SU-DHL-6 (cell line): ENCODE measurements around the gene GBA2.

Experiments
- H2AFZ ChIP-seq: fragments of 200-600 bp; sonication (generic); 2 replicates; pipeline ENCODE4 v1.6.1; 2014; ENCODE audit warnings: low read depth, mild to moderate bottlenecking, moderate library complexity, mixed read lengths, antibody characterized with exemption, low read length; ENCODE audit not compliant: severe bottlenecking
- H3F3A ChIP-seq: fragments of 200-600 bp; shearing (Covaris generic); 2 replicates; pipeline ENCODE4 v1.6.0; 2016; ENCODE audit warnings: antibody characterized with exemption, mild to moderate bottlenecking; ENCODE audit not compliant: insufficient read depth
- H3K27ac ChIP-seq: fragments of 200-600 bp; sonication (generic); 2 replicates; pipeline ENCODE4 v1.5.1; 2016; ENCODE audit warnings: low read depth, mild to moderate bottlenecking, low read length, moderate library complexity, mixed read lengths
- H3K27me3 ChIP-seq: fragments of 200-600 bp; sonication (generic), shearing (Covaris generic); 2 replicates; pipeline ENCODE4 v1.6.0; 2014; ENCODE audit warnings: mild to moderate bottlenecking, low read length
- H3K36me3 ChIP-seq: fragments of 200-600 bp; sonication (generic); 2 replicates; pipeline ENCODE4 v1.6.1; 2014; ENCODE audit warnings: mild to moderate bottlenecking, low read length, mixed read lengths
- H3K4me2 ChIP-seq: fragments of 300-600, 200-600 bp; shearing (Covaris generic), sonication (generic); 2 replicates; pipeline ENCODE4 v1.6.0; 2014; ENCODE audit warnings: low read length, low read depth, mild to moderate bottlenecking; ENCODE audit not compliant: poor library complexity, severe bottlenecking
- H3K4me3 ChIP-seq: fragments of 200-600 bp; sonication (generic); 2 replicates; pipeline ENCODE4 v1.5.1; 2014; ENCODE audit warnings: antibody characterized with exemption, low read length, mild to moderate bottlenecking, mixed read lengths; ENCODE audit not compliant: insufficient read depth, poor library complexity, severe bottlenecking
- H3K79me2 ChIP-seq: fragments of 200-600 bp; sonication (generic); 2 replicates; pipeline ENCODE4 v1.6.1; 2014; ENCODE audit warnings: mild to moderate bottlenecking, low read length, moderate library complexity; ENCODE audit not compliant: insufficient read depth
- H3K9ac ChIP-seq: fragments of 200-600 bp; sonication (generic); 2 replicates; pipeline ENCODE4 v1.7.0; 2014; ENCODE audit warnings: mild to moderate bottlenecking, low read length
- H3K9me2 ChIP-seq: fragments of 200-600 bp; sonication (generic); replicated peaks from 2 replicates; pipeline ENCODE4 v1.6.1; 2014; ENCODE audit warnings: low read length; ENCODE audit not compliant: insufficient read depth
- H3K9me3 ChIP-seq: fragments of 200-600 bp; sonication (generic); 2 replicates; pipeline ENCODE4 v1.6.1; 2014; ENCODE audit warnings: low read length, mixed read lengths; ENCODE audit not compliant: insufficient read depth
- H4K20me1 ChIP-seq: fragments of 200-600 bp; sonication (generic); 2 replicates; pipeline ENCODE4 v1.6.1; 2014; ENCODE audit warnings: low read depth, mild to moderate bottlenecking, antibody characterized with exemption, low read length, moderate library complexity, mixed read lengths
- CTCF ChIP-seq: fragments of 200-600 bp; sonication (generic); IDR thresholded peaks from one replicate; pipeline ENCODE4 v1.5.1; 2017; ENCODE audit warnings: antibody characterized with exemption, mild to moderate bottlenecking, low read length, moderate library complexity; ENCODE audit not compliant: insufficient read depth, poor library complexity, severe bottlenecking
- EZH2phosphoT487 ChIP-seq: fragments of 200-600 bp; sonication (generic), shearing (Covaris generic); conservative IDR thresholded peaks from 2 replicates; pipeline ENCODE4 v1.6.1; 2018; ENCODE audit warnings: mild to moderate bottlenecking, antibody characterized with exemption, low read length, moderate library complexity, mixed read lengths

GBA2 gene

GRCh38 chr9:35687306-35687705 is 61.7 kb downstream of the GBA2 start:
- Histone ChIP-seq H3K4me2 (no peak overlapping the region), H3K9me2 (no peaks in the 10 kb centered on the region), H2AFZ (no peak overlapping the region), H3K27me3 (no peaks in the 10 kb centered on the region), H3K9me3 (no peaks in the 10 kb centered on the region), H3K4me3 (no peak overlapping the region), H3K9ac (no peak overlapping the region), H3K27ac (no peak overlapping the region), H4K20me1 (no peaks in the 10 kb centered on the region), H3K79me2 (no peaks in the 10 kb centered on the region), H3F3A (no peaks in the 10 kb centered on the region), H3K36me3 (no peaks in the 10 kb centered on the region)
- TF ChIP-seq CTCF, result no peak
- TF ChIP-seq EZH2phosphoT487, result no peak
